Gastroesophageal sphincter (tissue), 4 donors: Measurements from ENCODE around the gene KRT17. TPM values are rescaled to one million over a fixed set of nuclear protein-coding genes. Genes with fewer than 3 reads are reported as not detected.
"Not testable (repeated sequence)": the region's sequence is repeated elsewhere in the genome, so short reads cannot be mapped to it uniquely, and the experiment has no call there.

Experiments used
- ATAC-seq: fragments of 150-250 bp; one replicate; pipeline ENCODE4 v1.9.1; 2016; ENCODE audit warnings: mild to moderate bottlenecking, moderate library complexity
- H3K27ac ChIP-seq, 4 donors: fragments of 200-600 bp; sonication (generic) in 3 of 4; 1 replicate in 3 of 4; 2 replicates in 1 of 4; pipeline ENCODE4 v1.5.1; 2016 to 2019
- H3K27me3 ChIP-seq: fragments of 200-600 bp; sonication (generic); one replicate; pipeline ENCODE4 v1.5.1; 2019
- H3K36me3 ChIP-seq, 2 donors: fragments of 200-600 bp; sonication (generic); one replicate each; pipeline ENCODE4 v1.5.1; 2019; ENCODE audit warnings: control low read depth in 1 of 2
- H3K4me1 ChIP-seq, 3 donors: fragments of 200-600 bp; sonication (generic); 1 replicate in 2 of 3; 2 replicates in 1 of 3; pipeline ENCODE4 v1.5.1; 2016 to 2019; ENCODE audit warnings: control low read depth in 2 of 3
- H3K4me3 ChIP-seq, 2 donors: fragments of 200-600 bp; sonication (generic); one replicate each; pipeline ENCODE4 v1.5.1; 2019; ENCODE audit warnings: mild to moderate bottlenecking in 1 of 2, moderate library complexity in 1 of 2
- H3K9me3 ChIP-seq, 3 donors: fragments of 200-600 bp; sonication (generic); one replicate each; pipeline ENCODE4 v1.5.1; 2017 to 2019; ENCODE audit warnings: control low read depth in 2 of 3
- EP300 ChIP-seq: sonication (generic); formaldehyde crosslinking; IDR thresholded peaks from one replicate; pipeline ENCODE4 v1.6.1; 2017; ENCODE audit warnings: antibody characterized with exemption, mild to moderate bottlenecking
- POLR2A ChIP-seq, 2 donors: fragments of 450-650 bp; IDR thresholded peaks; one replicate each; pipeline ENCODE4 v1.6.1; 2017; ENCODE audit warnings: antibody characterized with exemption in 2 of 2, mild to moderate bottlenecking in 2 of 2, moderate library complexity in 1 of 2
- POLR2AphosphoS5 ChIP-seq: sonication (generic); formaldehyde crosslinking; IDR thresholded peaks from one replicate; pipeline ENCODE4 v1.6.1; 2017; ENCODE audit warnings: antibody characterized with exemption
- WGBS, 2 donors: methylation state at CpG; one replicate each; pipeline ENCODE4 v1.1.5; 2018; ENCODE audit warnings: low coverage in 1 of 2; 5-methylcytosine and 5-hydroxymethylcytosine counted together
- total RNA-seq, 4 donors: library from RNA; depleted of rRNA; stranded (reverse); fragments of >200 nt; gene quantifications; one replicate each; pipeline ENCODE4 v1.1.0, GENCODE V29; 2016
- TF ChIP-seq, protein P1 (sequence below), 4 experiments: fragments of 200-600 bp in 2 of 4; fragments of 450-650 bp in 2 of 4; sonication (generic) in 1 of 4; IDR thresholded peaks; one replicate each; pipeline ENCODE4 v1.5.1; 2017 to 2019; ENCODE audit warnings: antibody characterized with exemption in 4 of 4, mild to moderate bottlenecking in 2 of 4, moderate library complexity in 2 of 4

KRT17 gene
- total RNA-seq, 4 donors from 2014 or later, result 7.0 to 18.5 (median 17.4) TPM; not detected in 1

GRCh38 chr17:41615454-41615853, 8.9 kb downstream of the KRT17 start:
- no peak overlapping the region for H3K4me3 ChIP-seq
- no peak overlapping the region for H3K27ac ChIP-seq
- ATAC-seq, result no peak
- no peaks in the 10 kb centered on the region for H3K36me3 ChIP-seq
- TF ChIP-seq POLR2A (IDR thresholded peaks at IDR 0.05) (no peak), POLR2AphosphoS5 (no peak), EP300 (no peak)
- TF ChIP-seq, protein P1, sequence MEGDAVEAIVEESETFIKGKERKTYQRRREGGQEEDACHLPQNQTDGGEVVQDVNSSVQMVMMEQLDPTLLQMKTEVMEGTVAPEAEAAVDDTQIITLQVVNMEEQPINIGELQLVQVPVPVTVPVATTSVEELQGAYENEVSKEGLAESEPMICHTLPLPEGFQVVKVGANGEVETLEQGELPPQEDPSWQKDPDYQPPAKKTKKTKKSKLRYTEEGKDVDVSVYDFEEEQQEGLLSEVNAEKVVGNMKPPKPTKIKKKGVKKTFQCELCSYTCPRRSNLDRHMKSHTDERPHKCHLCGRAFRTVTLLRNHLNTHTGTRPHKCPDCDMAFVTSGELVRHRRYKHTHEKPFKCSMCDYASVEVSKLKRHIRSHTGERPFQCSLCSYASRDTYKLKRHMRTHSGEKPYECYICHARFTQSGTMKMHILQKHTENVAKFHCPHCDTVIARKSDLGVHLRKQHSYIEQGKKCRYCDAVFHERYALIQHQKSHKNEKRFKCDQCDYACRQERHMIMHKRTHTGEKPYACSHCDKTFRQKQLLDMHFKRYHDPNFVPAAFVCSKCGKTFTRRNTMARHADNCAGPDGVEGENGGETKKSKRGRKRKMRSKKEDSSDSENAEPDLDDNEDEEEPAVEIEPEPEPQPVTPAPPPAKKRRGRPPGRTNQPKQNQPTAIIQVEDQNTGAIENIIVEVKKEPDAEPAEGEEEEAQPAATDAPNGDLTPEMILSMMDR (IDR thresholded peaks at IDR 0.05), result no peak
- H3K4me1 ChIP-seq, result no peaks in the 10 kb centered on the region
- WGBS, 2 donors, result 16% methylated on average over 2 of the region's 7 CpGs; no CpG with 5 or more reads in 1 of the 2 donors
- H3K27me3 ChIP-seq, result peaks cover 76% of the 10 kb centered on the region
- H3K9me3 ChIP-seq, result no peaks in the 10 kb centered on the region

DNA sequence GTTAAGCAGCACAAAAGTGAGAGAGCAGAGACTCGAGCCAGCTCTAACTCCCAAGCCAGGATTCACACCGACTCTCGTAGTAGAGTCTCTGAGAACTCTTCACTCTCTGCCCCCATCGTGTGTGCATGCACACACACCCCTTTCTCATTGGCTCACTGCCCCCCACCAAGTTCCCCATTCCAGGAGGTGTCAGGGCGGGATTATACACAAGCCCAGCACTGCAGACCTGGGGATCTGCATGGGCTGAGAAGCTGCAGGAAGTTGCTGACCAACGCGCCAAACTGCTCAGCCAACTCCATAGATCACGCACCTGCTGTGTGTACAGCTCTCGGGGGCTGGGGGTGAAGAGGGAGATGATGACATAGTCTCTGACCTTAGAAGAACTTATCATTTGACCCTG, 9.6 kb downstream of the KRT17 start:
- H3K27ac ChIP-seq, H3K4me3 ChIP-seq, H3K36me3 ChIP-seq, H3K4me1 ChIP-seq, H3K9me3 ChIP-seq, ATAC-seq: not testable (repeated sequence)
- 65% methylated on average over 7 of the region's 9 CpGs; no CpG with 5 or more reads in 1 of the 2 donors for WGBS, 2 donors
- H3K27me3 ChIP-seq, result peaks cover 79% of the 10 kb centered on the region

DNA sequence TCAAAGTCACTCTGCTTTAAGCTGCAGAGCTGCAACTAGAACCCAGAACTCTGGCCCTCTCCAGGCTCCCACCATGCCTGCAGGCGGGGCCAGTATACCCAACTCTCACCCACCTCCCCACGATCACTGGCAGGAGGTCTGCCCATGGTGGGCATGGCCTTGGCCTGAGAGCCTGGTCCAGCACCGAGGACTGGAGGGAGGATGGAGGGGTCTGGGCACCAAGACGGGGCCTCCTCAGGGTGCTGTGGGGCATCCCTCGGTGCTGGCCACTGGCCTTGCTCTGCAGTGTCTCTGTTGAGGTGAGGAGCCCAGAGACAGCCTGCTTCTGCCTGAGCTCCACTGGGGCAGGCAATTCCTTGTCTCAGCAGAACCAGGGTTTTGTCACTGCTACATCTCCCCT, 10.3 kb downstream of the KRT17 start:
- Histone ChIP-seq H3K36me3 (no peaks in the 10 kb centered on the region), H3K27ac (no peak overlapping the region), H3K9me3 (no peaks in the 10 kb centered on the region), H3K4me1 (no peaks in the 10 kb centered on the region), H3K27me3 (peaks cover 78% of the 10 kb centered on the region), H3K4me3 (no peak overlapping the region)
- no peak for ATAC-seq
- TF ChIP-seq POLR2AphosphoS5 (no peak), POLR2A (IDR thresholded peaks at IDR 0.05) (no peak), EP300 (no peak)
- TF ChIP-seq, protein P1 (IDR thresholded peaks at IDR 0.05), result no peak
- WGBS, 2 donors, result no CpG with 5 or more reads among the region's 5 CpGs

DNA sequence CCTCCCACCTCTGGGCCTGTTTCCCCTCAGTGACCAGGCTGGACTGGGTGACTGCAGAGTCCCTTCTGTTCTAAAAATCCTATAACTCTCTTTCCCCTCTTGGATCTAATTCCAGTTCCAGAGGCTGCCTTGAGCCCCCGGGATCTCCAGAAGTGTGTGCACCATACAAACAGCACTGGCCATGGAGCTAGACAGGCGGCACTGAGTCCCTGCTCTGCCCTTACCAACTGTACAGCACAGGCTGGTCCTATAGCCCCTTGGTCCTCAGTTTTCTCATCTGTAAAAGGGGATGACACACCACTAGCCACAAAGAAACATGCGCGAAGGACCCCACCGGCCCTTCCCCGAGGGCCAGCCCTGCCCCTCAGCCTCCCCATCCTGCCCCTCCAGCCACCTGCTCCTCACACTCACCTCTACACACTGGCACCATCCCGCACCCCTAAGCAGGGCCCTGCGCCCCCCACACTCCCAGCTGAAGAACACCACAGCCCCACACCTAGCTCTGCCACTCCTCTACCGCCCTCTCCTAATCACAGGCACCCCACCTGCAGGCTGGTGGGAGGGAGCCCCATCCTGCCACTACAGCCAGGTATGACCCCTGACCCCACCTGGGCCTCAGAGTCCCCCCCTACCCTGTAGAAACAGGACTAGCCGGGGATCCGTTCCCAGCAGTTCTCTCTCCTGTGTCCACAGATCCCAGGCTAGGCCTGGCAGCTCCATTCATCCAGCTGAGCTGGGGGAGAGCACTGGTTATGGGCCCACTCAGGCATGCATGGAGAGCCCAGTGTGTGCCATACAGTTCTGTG, 10.9 kb downstream of the KRT17 start:
- Histone ChIP-seq H3K27ac (no peak overlapping the region), H3K27me3 (peaks cover 74% of the 10 kb centered on the region), H3K4me1 (no peaks in the 10 kb centered on the region), H3K36me3 (no peaks in the 10 kb centered on the region), H3K4me3 (no peak overlapping the region), H3K9me3 (no peaks in the 10 kb centered on the region)
- TF ChIP-seq EP300, result no peak
- TF ChIP-seq POLR2AphosphoS5, result no peak
- TF ChIP-seq, protein P1 (IDR thresholded peaks at IDR 0.05), result no peak
- TF ChIP-seq POLR2A (IDR thresholded peaks at IDR 0.05), result no peak
- ATAC-seq, result no peak
- 73 to 80% methylated on average over 2 to 3 of the region's 11 CpGs for WGBS, 2 donors

- not testable (repeated sequence) for H3K27ac ChIP-seq, H3K4me1 ChIP-seq, H3K4me3 ChIP-seq, H3K9me3 ChIP-seq, H3K36me3 ChIP-seq
- WGBS, 2 donors, result 58 to 80% methylated on average over 1 to 12 of the region's 31 CpGs
- peak; percentile 44 for ATAC-seq
- peaks cover 67% of the 10 kb centered on the region for H3K27me3 ChIP-seq
These were observed 11.8 kb downstream of the KRT17 start, which contains the start of gene KRT16 for GRCh38 chr17:41612376-41613160. Gene KRT16 (minus strand): TSS chr17:41612767. CDS start chr17:41612688, 79 bp downstream.
